ENCODE results near the gene KCTD17.

Gene KCTD17

DNA sequence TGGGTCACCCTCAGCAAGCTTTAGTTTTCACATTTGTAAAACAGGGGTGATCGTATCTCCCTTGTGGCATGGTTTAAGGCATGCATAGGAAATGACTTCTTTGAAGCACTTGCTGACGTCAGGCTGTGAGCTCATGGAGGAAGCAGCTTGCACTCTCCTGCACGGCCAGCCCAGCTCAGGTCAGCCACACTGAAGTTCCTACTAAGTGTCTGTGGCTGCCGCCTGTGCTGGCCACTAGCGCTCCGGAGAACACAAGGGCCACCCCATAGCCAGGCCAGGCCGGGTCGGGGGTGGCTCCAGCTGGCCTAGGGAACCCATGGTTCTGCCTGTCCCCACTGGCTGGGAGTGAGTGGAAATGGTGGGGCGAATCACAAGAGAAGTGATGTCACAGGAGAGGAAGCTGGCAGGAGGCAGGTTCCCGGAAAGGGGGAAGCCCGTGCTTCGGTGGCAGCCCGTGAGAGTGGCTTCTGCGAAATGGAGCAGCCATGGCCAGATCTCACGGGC, 28.2 kb downstream of the KCTD17 start:
- H3K4me3 Mint-ChIP-seq = no peak overlapping the region
- no peaks in the 10 kb centered on the region for H3K9me3 Mint-ChIP-seq
- peaks cover 29% of the 10 kb centered on the region for H3K4me1 Mint-ChIP-seq (ENCODE audit: low read depth)
- peak overlapping the region; percentile 61 for H3K27ac Mint-ChIP-seq
- intact Hi-C loops (cut with micrococcal nuclease) = no loop called here
- H3K27me3 Mint-ChIP-seq = peaks cover 26% of the 10 kb centered on the region
- no peaks in the 10 kb centered on the region for H3K36me3 Mint-ChIP-seq (ENCODE audit: low read depth)

DNA sequence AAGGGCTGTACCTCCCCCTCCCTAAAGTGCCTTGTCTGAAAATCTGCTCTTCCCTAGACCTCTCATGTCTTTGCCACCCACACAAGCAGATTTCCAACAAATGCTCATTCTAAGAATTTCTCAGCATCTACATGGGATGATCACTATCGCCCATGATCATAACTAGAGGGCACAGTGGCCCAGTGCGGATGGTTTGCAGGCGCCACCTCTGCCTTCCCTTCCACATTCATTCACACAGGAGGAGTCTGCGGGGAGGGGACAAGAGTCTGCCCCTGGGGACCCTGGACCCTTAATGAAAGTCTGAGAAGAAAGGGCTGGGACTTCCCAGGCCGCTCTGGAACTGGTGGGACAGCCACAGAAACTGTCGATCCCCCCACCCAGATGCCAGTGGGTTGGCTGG, 28.9 kb downstream of the KCTD17 start:
- Mint-ChIP-seq H3K27ac (no peak overlapping the region), H3K4me3 (no peak overlapping the region), H3K9me3 (no peaks in the 10 kb centered on the region), H3K27me3 (peaks cover 24% of the 10 kb centered on the region), H3K36me3 (ENCODE audit: low read depth) (no peaks in the 10 kb centered on the region), H3K4me1 (ENCODE audit: low read depth) (peaks cover 29% of the 10 kb centered on the region)
- intact Hi-C loops (cut with micrococcal nuclease) = no loop called here

DNA sequence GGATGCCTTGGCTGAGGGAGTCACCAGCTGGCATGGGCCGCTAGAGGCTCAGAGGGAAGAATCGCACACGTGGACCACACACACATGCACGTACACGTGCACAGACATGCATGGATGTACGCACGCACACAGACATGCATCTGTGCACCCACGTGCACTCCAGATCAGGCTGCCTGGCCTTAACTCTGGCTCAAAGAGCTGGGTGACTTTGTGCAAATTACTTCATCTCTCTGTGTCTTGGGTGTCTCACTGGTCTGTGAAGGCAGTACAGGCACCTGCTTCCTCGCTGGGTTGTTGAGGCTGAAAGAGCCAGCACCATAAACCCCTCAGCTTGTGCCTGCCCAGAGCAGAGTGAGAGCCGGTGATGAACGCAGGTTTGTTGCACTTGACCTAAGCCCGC, 29.3 kb downstream of the KCTD17 start:
- H3K9me3 Mint-ChIP-seq = no peaks in the 10 kb centered on the region
- intact Hi-C loops (cut with micrococcal nuclease) = no loop called here
- no peaks in the 10 kb centered on the region for H3K36me3 Mint-ChIP-seq (ENCODE audit: low read depth)
- no peak overlapping the region for H3K27ac Mint-ChIP-seq
- H3K4me1 Mint-ChIP-seq (ENCODE audit: low read depth) = peaks cover 29% of the 10 kb centered on the region
- no peak overlapping the region for H3K4me3 Mint-ChIP-seq
- H3K27me3 Mint-ChIP-seq = peaks cover 21% of the 10 kb centered on the region

DNA sequence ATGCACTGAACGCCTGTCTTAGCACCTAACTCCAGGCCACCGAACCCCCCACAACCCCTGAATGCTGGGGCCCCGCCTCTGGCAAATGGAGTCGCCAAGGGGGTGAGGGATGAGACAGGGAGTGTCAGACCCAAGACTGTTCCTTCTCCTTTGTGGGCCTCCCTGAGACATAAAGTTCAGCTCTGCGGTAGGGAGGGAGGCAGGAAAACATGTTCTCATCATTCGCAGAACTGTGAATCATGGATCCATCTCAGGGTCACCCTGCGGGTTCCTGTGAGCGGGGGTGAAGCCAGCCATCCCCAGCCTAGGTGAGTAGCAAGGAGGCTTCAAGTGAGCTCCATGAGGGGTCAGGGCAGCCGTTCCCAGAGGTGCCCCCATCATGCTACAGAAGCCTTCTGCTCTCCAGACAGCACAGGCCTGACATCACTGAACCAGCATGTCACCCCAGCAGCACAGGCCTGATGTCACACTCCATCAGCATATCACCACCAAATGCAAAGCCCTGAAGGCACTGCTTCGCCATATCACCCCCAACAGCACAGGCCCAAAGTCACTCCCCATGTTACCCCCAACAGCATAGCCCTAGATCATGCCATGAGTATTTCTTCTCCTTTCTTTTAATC, 30.8 kb downstream of the KCTD17 start:
- Mint-ChIP-seq H3K4me3 (no peak overlapping the region), H3K27ac (no peak overlapping the region), H3K36me3 (ENCODE audit: low read depth) (no peaks in the 10 kb centered on the region), H3K9me3 (no peaks in the 10 kb centered on the region), H3K27me3 (peaks cover 21% of the 10 kb centered on the region), H3K4me1 (ENCODE audit: low read depth) (peaks cover 29% of the 10 kb centered on the region)
- intact Hi-C loops (cut with micrococcal nuclease) = no loop called here

DNA sequence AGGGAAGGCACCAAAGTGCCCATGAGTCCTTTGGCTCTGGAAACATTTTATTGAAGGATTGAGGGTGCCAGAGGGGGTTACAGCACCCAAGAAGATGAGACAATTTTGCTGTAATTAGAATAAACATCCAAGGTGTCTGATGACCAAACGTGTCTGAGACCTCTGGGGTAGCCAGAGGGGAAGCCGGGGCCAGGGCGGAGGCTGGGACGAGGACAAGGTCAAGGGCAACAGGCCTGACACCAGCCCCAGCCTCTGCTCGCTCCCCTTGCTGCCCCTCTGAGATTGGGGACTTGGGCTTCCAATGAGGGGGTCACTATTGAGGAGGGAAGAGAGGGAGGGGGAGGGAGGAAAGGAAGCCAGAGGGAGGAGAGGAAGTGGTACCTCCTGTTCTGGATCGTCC, 32.4 kb downstream of the KCTD17 start:
- H3K4me1 Mint-ChIP-seq (ENCODE audit: low read depth) = peaks cover 17% of the 10 kb centered on the region
- intact Hi-C loops (cut with micrococcal nuclease) = no loop called here
- no peaks in the 10 kb centered on the region for H3K9me3 Mint-ChIP-seq
- H3K27ac Mint-ChIP-seq = no peak overlapping the region
- H3K27me3 Mint-ChIP-seq = peaks cover 21% of the 10 kb centered on the region
- H3K36me3 Mint-ChIP-seq (ENCODE audit: low read depth) = no peaks in the 10 kb centered on the region
- no peak overlapping the region for H3K4me3 Mint-ChIP-seq

DNA sequence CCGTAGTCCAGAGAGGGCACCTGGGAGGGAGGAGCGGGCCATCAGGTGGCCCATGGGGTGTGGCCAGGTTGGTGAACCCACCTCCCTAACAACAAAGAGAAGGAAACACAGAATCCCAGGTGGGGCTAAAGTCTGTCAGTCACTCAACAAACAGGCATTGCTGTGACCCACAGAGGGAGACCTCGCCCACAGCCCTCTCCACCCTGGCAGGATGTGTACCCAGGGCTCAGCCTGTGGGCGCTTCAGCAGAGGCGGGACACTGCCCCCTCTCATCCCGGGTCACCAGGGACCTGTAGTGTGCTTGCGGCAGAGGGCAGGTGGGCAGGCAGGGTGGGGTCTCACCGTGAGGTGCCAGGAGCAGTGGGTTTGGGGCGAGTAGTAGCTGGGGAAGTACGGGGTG, 32.8 kb downstream of the KCTD17 start:
- Mint-ChIP-seq H3K4me3 (no peak overlapping the region), H3K9me3 (no peaks in the 10 kb centered on the region), H3K27me3 (peaks cover 21% of the 10 kb centered on the region), H3K36me3 (ENCODE audit: low read depth) (no peaks in the 10 kb centered on the region), H3K4me1 (ENCODE audit: low read depth) (peaks cover 12% of the 10 kb centered on the region), H3K27ac (no peak overlapping the region)
- intact Hi-C loops (cut with micrococcal nuclease) = no loop called here

DNA sequence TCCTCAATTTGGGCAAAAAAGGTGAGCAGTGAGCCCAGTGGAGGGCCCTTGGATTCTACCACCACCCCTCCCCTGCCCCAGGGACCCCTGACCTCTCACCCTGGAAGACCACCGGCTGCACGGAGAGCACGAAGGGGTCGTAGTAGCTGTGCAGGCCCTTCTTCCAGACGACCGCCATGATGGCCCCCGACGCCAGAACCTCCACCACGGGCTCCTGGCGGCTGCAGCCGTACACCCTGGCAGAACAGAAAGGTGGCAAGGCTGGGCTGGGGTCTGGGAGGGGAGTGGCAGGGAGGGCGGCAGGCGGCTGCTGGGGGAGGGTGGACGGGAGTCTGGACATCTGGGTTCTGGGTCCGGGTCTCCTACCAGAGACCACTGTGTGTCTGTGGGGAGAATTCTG, 34.6 kb downstream of the KCTD17 start:
- no peak overlapping the region for H3K4me3 Mint-ChIP-seq
- intact Hi-C loops (cut with micrococcal nuclease) = no loop called here
- H3K9me3 Mint-ChIP-seq = no peaks in the 10 kb centered on the region
- H3K27me3 Mint-ChIP-seq = peaks cover 29% of the 10 kb centered on the region
- H3K36me3 Mint-ChIP-seq (ENCODE audit: low read depth) = no peaks in the 10 kb centered on the region
- no peaks in the 10 kb centered on the region for H3K4me1 Mint-ChIP-seq (ENCODE audit: low read depth)
- H3K27ac Mint-ChIP-seq = no peak overlapping the region

DNA sequence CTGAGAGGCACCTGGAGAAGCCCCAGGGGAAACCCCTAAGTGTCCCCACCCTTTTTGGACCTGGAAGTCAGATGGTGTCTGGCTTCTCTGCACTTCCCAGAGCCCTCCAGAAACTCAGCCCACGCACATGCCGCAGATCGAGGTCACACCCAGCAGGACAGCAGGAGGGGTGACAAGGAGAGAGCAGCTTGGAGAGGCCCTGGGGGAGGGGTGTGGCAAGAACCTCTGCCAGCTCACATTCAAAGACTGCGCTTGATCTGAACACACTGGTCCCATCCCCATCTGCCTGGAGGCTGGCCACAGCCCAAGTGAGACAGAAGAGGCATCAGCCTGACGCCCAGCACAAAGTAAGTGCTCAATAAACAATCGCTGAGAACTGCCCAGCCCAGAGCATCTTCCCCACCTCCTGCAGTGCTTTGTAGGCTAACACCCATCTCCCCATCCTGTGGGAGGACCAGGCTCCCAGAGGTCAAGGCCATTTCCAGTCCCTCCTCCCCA, 36.6 kb downstream of the KCTD17 start:
- H3K27ac Mint-ChIP-seq = no peak overlapping the region
- H3K27me3 Mint-ChIP-seq = peaks cover 32% of the 10 kb centered on the region
- no peaks in the 10 kb centered on the region for H3K9me3 Mint-ChIP-seq
- intact Hi-C loops (cut with micrococcal nuclease) = no loop called here
- no peaks in the 10 kb centered on the region for H3K36me3 Mint-ChIP-seq (ENCODE audit: low read depth)
- H3K4me1 Mint-ChIP-seq (ENCODE audit: low read depth) = no peaks in the 10 kb centered on the region
- H3K4me3 Mint-ChIP-seq = no peak overlapping the region

DNA sequence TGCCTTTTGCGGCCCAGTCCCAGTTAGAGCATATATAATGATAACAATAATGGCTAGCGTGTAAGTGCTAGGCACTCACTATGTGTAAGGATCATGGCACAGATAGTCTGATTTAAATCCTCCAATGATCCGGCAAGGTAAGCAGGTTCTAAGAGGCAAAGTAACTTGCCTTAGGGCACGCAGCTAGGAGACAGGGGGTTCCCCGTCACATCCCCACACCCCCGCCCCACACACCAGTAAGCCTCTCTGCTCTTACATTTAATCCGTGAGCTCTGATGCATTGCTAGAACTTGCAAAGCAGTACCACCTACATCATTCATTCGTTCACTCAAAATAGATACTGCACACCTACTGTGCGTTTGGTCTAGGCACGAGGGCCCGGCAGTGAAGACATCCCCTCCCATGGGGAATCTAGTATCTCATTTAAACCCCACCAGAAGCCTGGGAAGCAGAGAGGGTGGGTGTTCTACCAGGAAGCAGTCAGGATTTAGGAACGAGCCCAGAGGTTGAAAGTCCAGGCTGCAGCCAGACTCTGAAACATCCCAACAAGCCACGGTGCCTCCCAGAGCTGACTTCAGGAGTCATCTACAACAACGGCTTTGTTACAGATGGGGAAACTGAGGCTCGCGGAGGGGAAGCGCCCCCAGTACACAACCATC, 37.3 kb downstream of the KCTD17 start:
- Mint-ChIP-seq H3K27me3 (peaks cover 28% of the 10 kb centered on the region), H3K4me3 (no peak overlapping the region), H3K4me1 (ENCODE audit: low read depth) (no peaks in the 10 kb centered on the region), H3K36me3 (ENCODE audit: low read depth) (no peaks in the 10 kb centered on the region), H3K27ac (no peak overlapping the region), H3K9me3 (no peaks in the 10 kb centered on the region)
- intact Hi-C loops (cut with micrococcal nuclease) = no loop called here

DNA sequence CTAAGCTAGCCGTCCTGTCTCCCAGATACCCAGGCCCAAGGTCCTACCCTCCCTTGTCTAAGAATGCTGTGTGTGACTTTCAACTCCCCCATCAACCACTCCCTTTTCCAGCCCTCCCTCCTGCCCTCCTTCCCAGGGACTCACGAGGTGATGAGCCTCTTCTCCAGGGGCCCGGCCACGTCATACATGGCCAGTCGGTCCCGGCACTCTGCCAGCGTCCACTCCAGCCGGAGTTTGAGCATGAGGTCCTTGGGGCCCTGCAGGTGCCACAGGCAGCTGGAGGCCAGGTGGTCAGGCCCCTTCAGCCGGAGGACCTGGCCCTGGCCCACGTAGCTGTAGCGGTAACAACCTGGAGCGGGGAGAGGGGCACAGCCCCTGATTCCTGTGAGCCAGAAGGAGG, 37.9 kb downstream of the KCTD17 start:
- Mint-ChIP-seq H3K4me1 (ENCODE audit: low read depth) (no peaks in the 10 kb centered on the region), H3K36me3 (ENCODE audit: low read depth) (no peaks in the 10 kb centered on the region), H3K27ac (no peak overlapping the region), H3K4me3 (no peak overlapping the region), H3K9me3 (no peaks in the 10 kb centered on the region), H3K27me3 (peaks cover 28% of the 10 kb centered on the region)
- intact Hi-C loops (cut with micrococcal nuclease) = no loop called here

DNA sequence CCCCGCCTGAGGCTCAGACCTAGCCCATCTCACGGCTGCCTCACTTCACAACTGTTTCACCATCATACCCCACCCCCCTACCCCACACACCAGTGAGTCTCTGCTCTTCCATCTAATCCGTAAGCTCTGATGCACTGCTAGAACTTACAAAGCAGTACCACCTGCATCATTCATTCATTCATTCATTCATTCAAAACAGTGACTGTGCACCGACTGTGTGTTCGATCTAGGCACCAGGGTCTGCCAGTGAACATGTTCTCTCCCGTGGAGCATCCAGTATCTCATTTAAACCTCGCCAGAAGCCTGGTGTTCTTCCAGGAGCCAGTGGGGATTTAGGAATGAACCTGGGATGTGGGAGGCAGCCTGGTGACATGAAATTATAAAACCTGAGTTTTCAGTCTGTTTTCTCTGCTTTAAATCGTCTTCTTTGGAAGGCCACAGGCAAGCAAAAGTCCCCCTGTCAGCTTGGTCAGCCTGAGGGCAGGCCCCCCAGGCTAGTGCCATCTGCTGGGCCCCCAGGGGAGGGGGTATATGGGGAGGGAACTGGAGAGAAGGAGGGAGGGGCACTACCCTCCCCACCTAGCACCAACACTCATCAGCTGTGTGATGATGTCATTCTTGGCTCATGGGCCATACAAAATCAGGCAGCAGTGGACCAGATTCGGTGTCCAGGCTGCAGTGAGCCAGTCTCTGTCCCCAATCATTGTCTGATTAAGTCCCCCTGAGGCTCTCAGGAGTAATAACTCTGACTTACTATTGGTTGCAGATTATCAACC, 39.6 kb downstream of the KCTD17 start:
- no peak overlapping the region for H3K27ac Mint-ChIP-seq
- peaks cover 29% of the 10 kb centered on the region for H3K27me3 Mint-ChIP-seq
- no peaks in the 10 kb centered on the region for H3K4me1 Mint-ChIP-seq (ENCODE audit: low read depth)
- H3K9me3 Mint-ChIP-seq = no peaks in the 10 kb centered on the region
- intact Hi-C loops (cut with micrococcal nuclease) = no loop called here
- no peaks in the 10 kb centered on the region for H3K36me3 Mint-ChIP-seq (ENCODE audit: low read depth)
- no peak overlapping the region for H3K4me3 Mint-ChIP-seq

DNA sequence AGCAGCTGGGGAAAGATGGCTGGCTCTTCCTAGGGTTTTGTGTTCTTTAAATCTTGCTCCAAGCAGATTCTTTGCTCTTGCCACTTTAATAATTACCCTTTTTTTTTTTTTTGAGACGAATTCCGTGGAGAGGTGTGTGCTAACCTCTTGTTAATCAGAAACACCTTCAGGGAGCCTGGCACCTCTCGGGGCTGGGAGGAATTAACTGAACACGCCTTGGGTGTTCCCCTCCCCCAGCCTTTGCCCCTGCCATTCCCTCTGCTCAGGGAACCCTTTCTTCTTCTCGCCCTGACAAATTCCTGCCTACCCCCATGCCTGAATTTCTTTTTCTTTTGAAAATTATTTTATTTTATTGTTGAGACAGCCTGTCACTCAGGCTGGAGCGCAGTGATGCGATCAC, 40.5 kb downstream of the KCTD17 start:
- intact Hi-C loops (cut with micrococcal nuclease) = no loop called here
- peaks cover 31% of the 10 kb centered on the region for H3K27me3 Mint-ChIP-seq
- H3K36me3 Mint-ChIP-seq (ENCODE audit: low read depth) = no peaks in the 10 kb centered on the region
- H3K4me1 Mint-ChIP-seq (ENCODE audit: low read depth) = no peaks in the 10 kb centered on the region
- H3K27ac Mint-ChIP-seq = no peak overlapping the region
- H3K4me3 Mint-ChIP-seq = no peak overlapping the region
- no peaks in the 10 kb centered on the region for H3K9me3 Mint-ChIP-seq

DNA sequence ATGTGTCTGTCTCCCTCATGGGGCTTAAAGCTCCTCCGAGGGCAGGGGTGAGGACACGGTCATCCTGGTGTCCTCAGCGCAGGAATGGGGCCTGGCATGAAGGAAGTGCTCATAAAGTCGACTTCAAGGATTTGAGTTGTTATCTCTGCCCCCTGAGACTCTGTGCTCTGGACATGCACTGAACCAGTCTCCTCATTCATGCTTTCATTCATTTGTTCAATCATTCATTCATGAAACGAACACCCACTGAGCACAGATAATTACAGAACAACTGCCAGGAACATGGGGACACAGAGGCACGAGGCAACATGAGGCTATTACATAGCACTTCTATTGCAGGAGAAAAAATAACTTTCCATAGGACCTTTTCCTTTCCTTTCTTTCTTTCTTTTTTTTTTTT, 41.5 kb downstream of the KCTD17 start:
- no peaks in the 10 kb centered on the region for H3K4me1 Mint-ChIP-seq (ENCODE audit: low read depth)
- no peaks in the 10 kb centered on the region for H3K36me3 Mint-ChIP-seq (ENCODE audit: low read depth)
- H3K27me3 Mint-ChIP-seq = peaks cover 34% of the 10 kb centered on the region
- no peak overlapping the region for H3K4me3 Mint-ChIP-seq
- intact Hi-C loops (cut with micrococcal nuclease) = no loop called here
- H3K9me3 Mint-ChIP-seq = no peaks in the 10 kb centered on the region
- H3K27ac Mint-ChIP-seq = no peak overlapping the region

DNA sequence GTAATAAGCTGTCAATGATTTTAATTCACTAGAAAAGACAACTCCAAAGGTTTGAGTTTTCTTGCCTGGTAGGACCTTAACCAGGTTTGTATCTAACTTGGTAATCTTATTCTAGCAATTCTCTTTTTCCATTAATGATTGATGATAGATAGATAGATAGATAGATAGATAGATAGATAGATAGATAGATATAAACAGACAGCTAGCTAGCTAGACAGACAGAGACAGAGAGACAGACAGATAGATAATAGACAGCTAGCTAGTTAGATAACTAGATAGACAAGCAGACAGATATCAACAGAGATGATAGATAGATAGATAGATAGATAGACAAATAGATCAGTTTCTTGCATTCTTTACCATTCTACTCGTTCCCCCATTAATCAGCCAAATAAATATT, 42.7 kb downstream of the KCTD17 start:
- Mint-ChIP-seq H3K4me3 (no peak overlapping the region), H3K9me3 (no peaks in the 10 kb centered on the region), H3K27ac (no peak overlapping the region), H3K36me3 (ENCODE audit: low read depth) (no peaks in the 10 kb centered on the region), H3K27me3 (peaks cover 38% of the 10 kb centered on the region), H3K4me1 (ENCODE audit: low read depth) (no peaks in the 10 kb centered on the region)
- intact Hi-C loops (cut with micrococcal nuclease) = no loop called here

All from dendritic cell treated with granulocyte-macrophage colony-stimulating factor and Interleukin-4, amounts not matched to agents 40 ng/mL and 50 ng/mL, for 4 days (primary cell).